ENCODE measurements around the gene GTF2A1L.
A peak's percentile ranks its signal among the peaks of the same experiment; 100 is the strongest.

The GTF2A1L gene

GRCh38 chr2:48597492-48597891, 20.2 kb upstream of the GTF2A1L start:
- no peaks in the 10 kb centered on the region for H3K79me2 ChIP-seq (ENCODE audit: low read length)
- H3K27me3 ChIP-seq (ENCODE audit: low read depth, low read length), result 0 out of 2 replicates have a peak, but pooled peaks cover 10% of the 10 kb centered on the region
- H3K9me3 ChIP-seq (ENCODE audit: insufficient read depth, low read length), result no peaks in the 10 kb centered on the region
- no peak overlapping the region for H3K9ac ChIP-seq (ENCODE audit: low read length)
- H3K4me3 ChIP-seq (ENCODE audit: low read length), result no peak overlapping the region
- no peaks in the 10 kb centered on the region for H3K4me1 ChIP-seq (ENCODE audit: low read length)
- H3K27ac ChIP-seq (ENCODE audit: low read length), result no peak overlapping the region
- H4K20me1 ChIP-seq (ENCODE audit: insufficient read depth, low read length), result no peaks in the 10 kb centered on the region
- H3K4me2 ChIP-seq (ENCODE audit: low read length), result no peak overlapping the region
- H3K36me3 ChIP-seq (replicated peaks; ENCODE audit: low read depth, low read length), result no peaks in the 10 kb centered on the region
- no peak overlapping the region for H2AFZ ChIP-seq (ENCODE audit: low read depth, low read length)
- TF ChIP-seq CTCF (IDR thresholded peaks at IDR 0.05; ENCODE audit: low read depth, low read length) (no peak), EZH2phosphoT487 (IDR thresholded peaks at IDR 0.05; ENCODE audit: low read depth) (no peak)

- Histone ChIP-seq H3K9me3 (ENCODE audit: insufficient read depth, low read length) (no peaks in the 10 kb centered on the region), H3K27ac (ENCODE audit: low read length) (no peak overlapping the region), H3K27me3 (ENCODE audit: low read depth, low read length) (0 out of 2 replicates have a peak, but pooled peaks cover 10% of the 10 kb centered on the region), H3K36me3 (replicated peaks; ENCODE audit: low read depth, low read length) (no peaks in the 10 kb centered on the region), H3K4me2 (ENCODE audit: low read length) (no peak overlapping the region), H3K4me3 (ENCODE audit: low read length) (no peak overlapping the region), H2AFZ (ENCODE audit: low read depth, low read length) (no peak overlapping the region), H3K79me2 (ENCODE audit: low read length) (no peaks in the 10 kb centered on the region), H3K9ac (ENCODE audit: low read length) (no peak overlapping the region), H3K4me1 (ENCODE audit: low read length) (no peaks in the 10 kb centered on the region), H4K20me1 (ENCODE audit: insufficient read depth, low read length) (no peaks in the 10 kb centered on the region)
- no peak for TF ChIP-seq EZH2phosphoT487 (IDR thresholded peaks at IDR 0.05; ENCODE audit: low read depth)
- TF ChIP-seq CTCF (IDR thresholded peaks at IDR 0.05; ENCODE audit: low read depth, low read length), result peak; percentile 78
These were observed 17.3 kb upstream of the GTF2A1L start for GRCh38 chr2:48600204-48600813.

- TF ChIP-seq CTCF (IDR thresholded peaks at IDR 0.05; ENCODE audit: low read depth, low read length) (no peak), EZH2phosphoT487 (IDR thresholded peaks at IDR 0.05; ENCODE audit: low read depth) (no peak)
- Histone ChIP-seq H2AFZ (ENCODE audit: low read depth, low read length) (no peak overlapping the region), H3K36me3 (replicated peaks; ENCODE audit: low read depth, low read length) (no peaks in the 10 kb centered on the region), H3K79me2 (ENCODE audit: low read length) (no peaks in the 10 kb centered on the region), H3K27ac (ENCODE audit: low read length) (no peak overlapping the region), H3K9ac (ENCODE audit: low read length) (no peak overlapping the region), H3K9me3 (ENCODE audit: insufficient read depth, low read length) (no peaks in the 10 kb centered on the region), H3K4me3 (ENCODE audit: low read length) (no peak overlapping the region), H3K4me2 (ENCODE audit: low read length) (no peak overlapping the region), H3K27me3 (ENCODE audit: low read depth, low read length) (0 out of 2 replicates have a peak, but pooled peaks cover 6% of the 10 kb centered on the region), H3K4me1 (ENCODE audit: low read length) (no peaks in the 10 kb centered on the region), H4K20me1 (ENCODE audit: insufficient read depth, low read length) (no peaks in the 10 kb centered on the region)
These were observed 16.7 kb upstream of the GTF2A1L start for GRCh38 chr2:48600917-48601316.

- H3K79me2 ChIP-seq (ENCODE audit: low read length), result no peaks in the 10 kb centered on the region
- no peaks in the 10 kb centered on the region for H3K36me3 ChIP-seq (replicated peaks; ENCODE audit: low read depth, low read length)
- TF ChIP-seq EZH2phosphoT487 (IDR thresholded peaks at IDR 0.05; ENCODE audit: low read depth) (no peak), CTCF (IDR thresholded peaks at IDR 0.05; ENCODE audit: low read depth, low read length) (peak; percentile 66)
- H3K4me1 ChIP-seq (ENCODE audit: low read length), result no peaks in the 10 kb centered on the region
- no peak overlapping the region for H3K4me3 ChIP-seq (ENCODE audit: low read length)
- 0 out of 2 replicates have a peak, but pooled peaks cover 6% of the 10 kb centered on the region for H3K27me3 ChIP-seq (ENCODE audit: low read depth, low read length)
- H3K27ac ChIP-seq (ENCODE audit: low read length), result no peak overlapping the region
- H2AFZ ChIP-seq (ENCODE audit: low read depth, low read length), result no peak overlapping the region
- H3K4me2 ChIP-seq (ENCODE audit: low read length), result peak overlapping the region; percentile 29; the same call in 1 of the 2 replicates
- H4K20me1 ChIP-seq (ENCODE audit: insufficient read depth, low read length), result no peaks in the 10 kb centered on the region
- H3K9ac ChIP-seq (ENCODE audit: low read length), result no peak overlapping the region
- no peaks in the 10 kb centered on the region for H3K9me3 ChIP-seq (ENCODE audit: insufficient read depth, low read length)
These were observed 16.3 kb upstream of the GTF2A1L start for GRCh38 chr2:48601349-48601748.

All from OCI-LY3 (cell line).